Measurements from ENCODE around the gene ATP2C1.
A peak's percentile ranks its signal among the peaks of the same experiment; 100 is the strongest.

The ATP2C1 gene

GRCh38 chr3:130894986-130895280 is 1.0 kb downstream of the ATP2C1 start:
- no peak for DNase-seq (ENCODE audit: low spot score)

DNA sequence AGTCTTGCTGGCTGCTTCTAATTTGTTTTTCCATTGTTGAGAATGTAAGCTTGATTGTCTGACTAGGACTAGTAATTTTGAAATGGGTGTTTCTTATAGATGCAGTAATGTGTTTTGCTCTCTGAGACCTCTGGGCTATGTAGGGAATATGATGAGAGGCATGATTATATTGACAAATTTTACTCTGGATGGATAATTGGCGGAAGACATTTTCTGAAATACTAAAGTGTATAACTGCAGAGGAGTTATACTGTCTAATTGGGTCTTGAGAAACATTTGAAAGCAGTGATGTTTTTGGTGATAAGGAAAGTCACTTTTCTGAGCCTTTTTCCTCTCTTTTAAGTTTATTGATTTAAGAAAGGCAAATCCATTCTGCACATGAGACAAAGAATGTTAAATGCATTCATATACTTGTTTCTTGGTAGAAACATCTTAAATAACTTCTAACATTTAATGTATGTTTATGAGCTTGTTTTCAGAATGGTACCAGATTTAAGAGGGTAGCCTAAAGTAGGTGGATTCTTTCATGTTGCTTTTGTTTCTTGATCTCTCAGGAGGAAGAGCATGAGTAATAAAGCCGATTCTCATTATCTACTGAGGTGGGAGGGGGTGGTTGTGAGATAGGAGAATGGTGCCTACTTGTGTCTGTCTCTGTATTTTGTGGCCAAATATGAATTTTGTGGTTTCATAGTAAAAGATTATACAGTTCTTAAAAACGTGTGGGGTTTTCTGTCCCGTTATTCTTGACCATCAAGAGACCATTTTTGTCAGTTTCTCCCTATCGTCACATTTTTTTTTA is 2.0 kb downstream of the ATP2C1 start:
- DNase-seq (ENCODE audit: low spot score) = no peak

- no peak for DNase-seq (ENCODE audit: low spot score)
These were observed 3.4 kb downstream of the ATP2C1 start for GRCh38 chr3:130897316-130897715.

GRCh38 chr3:130900959-130901358 is 7.1 kb downstream of the ATP2C1 start:
- DNase-seq (ENCODE audit: low spot score) = no peak

DNA sequence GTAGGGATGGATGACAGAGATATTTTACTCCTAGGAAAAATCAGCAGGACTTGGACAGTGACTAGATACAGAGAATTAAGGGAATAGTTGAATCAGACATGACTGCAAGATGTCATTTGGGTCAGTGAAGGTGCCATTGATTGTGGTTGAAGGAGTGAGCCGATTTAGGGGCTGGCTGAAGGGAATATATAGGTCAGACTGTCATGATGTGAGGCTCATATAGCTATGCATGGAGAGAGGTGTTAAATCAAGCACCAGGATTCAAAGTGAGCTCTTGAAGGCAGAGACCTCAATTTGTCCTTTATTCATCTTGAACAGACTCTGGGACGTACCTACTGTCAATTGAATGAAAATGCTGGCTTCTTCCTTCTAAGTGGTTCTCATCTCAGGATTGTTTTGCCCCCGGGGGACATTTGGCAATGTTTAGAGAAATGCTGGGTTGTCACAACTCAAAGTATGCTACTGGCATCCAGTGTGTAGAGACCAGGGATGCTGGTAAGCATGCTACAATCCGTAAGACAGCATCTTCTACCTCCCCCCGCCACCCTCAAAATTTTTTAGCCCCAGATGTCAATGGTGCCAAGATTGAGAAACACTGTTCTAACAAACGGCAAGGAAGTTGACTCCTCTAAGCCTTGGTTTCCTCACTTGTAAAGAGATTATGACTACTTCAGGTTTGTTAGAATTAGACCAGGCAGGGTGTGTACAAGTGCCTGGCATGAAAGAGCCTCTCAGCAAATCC is 7.8 kb downstream of the ATP2C1 start:
- no peak for DNase-seq (ENCODE audit: low spot score)

GRCh38 chr3:130903412-130903908 is 9.6 kb downstream of the ATP2C1 start:
- DNase-seq (ENCODE audit: low spot score) = no peak

- DNase-seq (ENCODE audit: low spot score) = no peak
These were observed 10.6 kb downstream of the ATP2C1 start for GRCh38 chr3:130904491-130904890.

DNA sequence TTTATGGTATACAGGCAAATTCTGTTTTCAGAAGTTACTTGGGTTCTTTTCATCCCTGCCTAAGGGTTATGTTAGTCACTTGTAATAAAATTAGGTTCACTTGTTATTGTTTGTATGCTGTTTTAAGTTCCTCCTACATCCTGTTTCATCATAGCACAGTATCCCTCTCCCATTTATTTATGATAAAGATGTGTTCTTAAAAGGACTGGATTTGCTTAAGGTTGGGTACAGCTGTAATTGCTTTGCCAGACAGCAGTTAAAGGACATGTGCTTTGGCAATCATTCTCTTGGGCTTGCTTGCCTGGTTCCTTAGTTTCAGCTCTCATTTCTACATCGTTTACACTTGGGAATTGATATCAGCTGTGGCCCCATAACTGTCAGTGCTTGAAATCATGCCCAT is 11.7 kb downstream of the ATP2C1 start:
- peak; percentile 21 for DNase-seq (ENCODE audit: low spot score)

DNA sequence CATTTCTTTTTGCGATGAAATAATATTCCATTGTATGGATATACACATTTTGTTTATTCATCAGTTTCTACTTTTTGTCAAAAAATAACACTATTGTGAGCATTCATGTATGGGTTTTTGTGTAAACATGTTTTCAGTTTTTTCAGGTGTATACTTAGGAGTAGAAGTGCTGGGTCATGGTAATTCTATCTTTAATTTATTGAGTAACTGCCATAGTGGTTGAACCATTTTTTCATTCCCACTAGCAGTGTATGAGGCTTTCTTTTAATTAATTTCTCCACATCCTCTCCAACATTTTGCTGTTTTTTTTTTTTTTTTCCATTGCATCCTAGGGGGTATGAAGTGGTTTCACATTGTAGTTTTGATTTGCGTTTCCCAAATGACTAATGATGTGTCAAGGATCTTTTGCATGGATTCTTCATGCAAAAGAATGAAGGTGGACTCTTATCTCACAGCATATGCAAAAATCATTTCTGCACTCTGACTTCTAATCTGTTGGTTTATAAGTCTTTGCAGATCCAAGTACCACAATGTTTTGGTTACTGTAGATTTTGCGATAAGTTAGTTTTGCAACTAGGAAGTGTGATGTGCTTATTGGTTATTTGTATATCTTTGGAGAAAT is 12.6 kb downstream of the ATP2C1 start:
- DNase-seq (ENCODE audit: low spot score) = peak; percentile 21

GRCh38 chr3:130907500-130907899 is 13.6 kb downstream of the ATP2C1 start:
- DNase-seq (ENCODE audit: low spot score) = no peak

DNA sequence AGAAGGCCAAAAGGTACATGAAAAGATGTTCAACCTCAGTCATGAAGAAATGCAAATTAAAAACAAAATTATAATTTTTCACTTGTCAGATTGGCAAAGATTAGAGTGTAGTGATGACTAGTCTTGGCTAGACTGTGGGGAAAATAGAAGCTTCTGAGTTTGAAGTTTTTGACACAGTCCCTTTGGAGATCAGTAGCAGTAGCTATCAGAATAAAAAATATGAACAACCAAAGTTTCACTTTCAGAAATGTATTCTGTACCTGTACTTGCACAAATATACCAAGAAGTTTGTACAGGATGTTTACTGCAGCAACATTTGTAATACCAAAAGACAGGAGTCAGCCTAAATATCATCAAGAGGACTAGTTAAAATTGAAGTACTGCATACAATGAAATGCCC is 14.1 kb downstream of the ATP2C1 start:
- no peak for DNase-seq (ENCODE audit: low spot score)

- DNase-seq (ENCODE audit: low spot score) = no peak
These were observed 21.8 kb downstream of the ATP2C1 start for GRCh38 chr3:130915567-130916292.

DNA sequence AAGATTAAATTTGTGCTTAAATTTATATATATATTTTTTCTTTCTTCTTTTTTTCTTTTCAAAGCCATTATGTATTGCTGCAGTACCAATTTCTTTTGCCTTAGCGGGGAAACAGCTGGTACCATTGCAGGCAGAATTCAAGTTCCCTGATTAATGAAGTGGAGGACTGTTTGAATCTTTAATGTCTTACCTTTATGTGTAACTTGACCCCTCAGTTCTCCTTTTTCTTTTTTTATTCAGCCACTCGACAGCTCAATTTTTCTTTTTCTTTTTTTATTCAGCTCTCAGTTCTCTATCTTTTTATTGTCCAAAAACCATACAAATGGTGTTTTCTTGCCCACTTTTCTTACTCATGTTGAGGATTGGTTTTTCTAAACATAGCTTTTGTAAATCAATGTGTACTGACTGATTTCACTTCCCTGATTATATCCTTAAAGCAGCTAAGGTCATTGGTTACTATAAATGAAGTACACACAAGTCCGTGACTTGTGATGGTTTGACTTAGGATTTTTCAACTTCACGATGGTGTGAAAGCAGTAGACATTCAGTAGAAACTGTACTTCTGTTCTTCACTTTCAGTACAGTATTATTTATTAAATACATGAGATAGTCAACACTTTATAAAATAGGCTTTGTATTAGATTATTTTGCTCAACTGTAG is 22.8 kb downstream of the ATP2C1 start:
- no peak for DNase-seq (ENCODE audit: low spot score)

GRCh38 chr3:130918328-130918727 is 24.4 kb downstream of the ATP2C1 start:
- no peak for DNase-seq (ENCODE audit: low spot score)

DNA sequence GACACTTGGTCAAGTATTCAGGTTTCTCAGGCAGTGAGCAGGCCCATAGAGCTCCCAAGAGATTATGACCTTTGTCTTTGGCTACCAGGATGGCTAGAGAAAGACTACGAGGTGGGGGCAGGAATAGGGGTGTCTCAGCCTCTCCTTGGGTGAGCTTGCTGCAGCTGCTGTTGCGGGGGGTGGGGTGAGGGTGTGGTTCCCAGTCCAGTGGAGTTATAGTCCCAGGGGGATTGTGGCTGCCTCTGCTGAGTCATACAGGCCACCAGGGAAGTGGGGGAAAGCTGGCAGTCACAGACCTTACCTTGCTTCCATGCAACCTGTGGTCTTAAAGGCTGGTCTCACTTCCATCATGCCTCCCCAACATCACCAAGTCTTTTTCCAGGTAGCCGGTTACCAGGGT is 31.7 kb downstream of the ATP2C1 start:
- DNase-seq (ENCODE audit: low spot score) = no peak

DNA sequence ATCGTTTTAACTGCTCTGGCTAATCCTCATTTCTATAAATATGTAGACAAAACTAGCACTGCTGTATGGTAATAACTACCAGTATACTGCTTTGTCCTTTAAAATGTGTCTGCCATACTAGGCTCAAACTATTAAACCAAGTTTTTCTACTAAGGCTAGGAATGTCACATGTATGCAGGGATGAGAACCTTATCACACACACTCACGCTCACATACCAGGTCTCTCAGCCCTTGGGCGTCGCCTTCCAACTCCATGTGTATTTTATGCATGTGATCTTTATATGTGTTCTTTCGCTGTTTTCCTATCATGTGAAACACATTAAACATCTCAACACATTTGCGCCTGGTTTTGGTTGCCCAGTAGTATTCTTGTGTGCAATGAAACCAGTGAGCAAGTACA is 32.6 kb downstream of the ATP2C1 start:
- DNase-seq (ENCODE audit: low spot score) = no peak

DNA sequence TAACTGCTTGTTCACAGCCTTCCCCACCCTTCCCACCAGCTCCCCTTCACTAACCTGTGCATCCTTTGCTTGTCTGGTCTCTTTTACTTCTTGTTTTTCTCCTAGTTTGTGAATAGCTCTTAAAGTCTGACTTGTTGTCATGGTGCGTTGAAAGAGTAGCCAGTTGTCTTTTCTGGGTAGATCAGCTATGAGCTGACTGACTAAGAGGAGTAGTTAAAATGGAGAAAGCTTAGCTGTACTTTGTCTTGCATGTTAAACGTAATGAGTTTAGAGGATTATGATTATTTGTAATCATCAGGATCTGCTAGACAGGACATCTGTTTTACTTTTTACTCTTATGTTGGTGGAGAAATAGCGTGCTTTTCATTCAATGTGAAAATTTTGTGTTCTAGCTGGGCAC is 35.9 kb downstream of the ATP2C1 start:
- no peak for DNase-seq (ENCODE audit: low spot score)

DNA sequence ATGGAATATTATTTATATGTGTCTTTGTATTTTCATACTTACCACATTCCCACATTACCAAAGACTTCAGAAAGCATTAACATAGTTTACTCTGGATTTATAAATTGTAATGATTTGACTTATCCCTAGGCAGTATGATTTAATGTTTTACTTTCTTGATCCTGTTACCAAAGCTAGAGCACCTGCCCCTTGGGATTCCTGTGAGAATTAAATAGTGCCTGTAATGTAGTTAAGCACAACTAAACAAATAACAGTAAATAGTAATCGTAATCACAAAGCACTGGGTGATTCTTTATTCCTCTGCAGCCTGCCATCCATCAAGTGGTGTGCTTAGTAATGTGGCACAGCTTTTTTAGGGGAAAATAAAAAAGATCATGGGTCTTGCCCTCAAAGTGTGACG is 39.1 kb downstream of the ATP2C1 start:
- no peak for DNase-seq (ENCODE audit: low spot score)

DNA sequence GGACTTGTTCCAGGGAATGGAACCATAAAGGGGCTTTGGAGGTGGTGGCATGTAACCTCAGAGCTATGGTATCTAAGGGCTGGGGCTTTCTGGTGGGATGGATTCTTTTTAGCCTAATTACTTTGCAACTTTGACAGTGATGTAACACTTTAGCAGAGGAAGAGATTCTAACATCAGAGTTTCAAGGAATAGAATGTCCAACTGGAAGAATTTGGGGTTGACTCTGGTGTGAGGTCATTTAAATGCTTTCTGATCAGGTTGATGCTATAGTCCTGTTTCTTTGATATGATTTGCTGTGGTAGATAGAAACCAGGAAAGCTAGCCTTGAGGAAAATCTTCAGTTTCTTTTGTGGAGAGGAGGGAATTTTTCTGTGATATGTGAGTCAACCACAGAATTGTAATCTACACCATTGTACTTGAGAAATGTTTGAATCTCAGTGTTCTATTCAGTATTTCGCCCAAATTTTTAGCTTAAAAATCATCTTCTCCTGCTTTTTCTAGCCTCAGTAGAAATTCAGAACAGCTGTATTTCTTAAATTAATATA is 40.0 kb downstream of the ATP2C1 start:
- DNase-seq (ENCODE audit: low spot score) = no peak

- DNase-seq (ENCODE audit: low spot score) = no peak
These were observed 40.7 kb downstream of the ATP2C1 start for GRCh38 chr3:130934442-130935089.
